Right lobe of liver (tissue), 6 donors: ENCODE results near the gene GRIK2. TPM values are rescaled to one million over a fixed set of nuclear protein-coding genes. Genes with fewer than 3 reads are reported as not detected.
A peak's percentile ranks its signal among the peaks of the same experiment; 100 is the strongest.
"Not testable (repeated sequence)": the region's sequence is repeated elsewhere in the genome, so short reads cannot be mapped to it uniquely, and the experiment has no call there.

Experiments used
- ATAC-seq, 4 donors: fragments of 200-7000 bp; cut with Tn5 transposase; one replicate each; pipeline ENCODE4 v1.9.1; 2020; ENCODE audit warnings: mild to moderate bottlenecking in 4 of 4, moderate library complexity in 4 of 4
- DNase-seq, 3 donors: peaks; one replicate each; pipeline ENCODE4 v3.0.0-alpha.2; 2020
- H3K27ac ChIP-seq, 3 donors: fragments of 200-600 bp; one replicate each; pipeline ENCODE4 v1.8.0; 2022
- H3K27me3 ChIP-seq, 2 donors: fragments of 200-600 bp; one replicate each; pipeline ENCODE4 v1.8.0; 2022
- H3K36me3 ChIP-seq, 4 donors: fragments of 200-600 bp; sonication (generic) in 1 of 4; one replicate each; pipeline versions ENCODE4 v1.5.1 to v1.8.0; 2017 to 2022; ENCODE audit warnings: control low read depth in 1 of 4
- H3K4me1 ChIP-seq, 4 donors: fragments of 200-600 bp; sonication (generic) in 1 of 4; one replicate each; pipeline versions ENCODE4 v1.5.1 to v1.8.0; 2017 to 2022; ENCODE audit warnings: control low read depth in 1 of 4
- H3K4me3 ChIP-seq, 3 donors: fragments of 200-600 bp; one replicate each; pipeline ENCODE4 v1.8.0; 2022
- H3K9me3 ChIP-seq, 4 donors: fragments of 200-600 bp; sonication (generic) in 1 of 4; one replicate each; pipeline versions ENCODE4 v1.5.1 to v1.8.0; 2017 to 2022; ENCODE audit warnings: control low read depth in 1 of 4
- POLR2A ChIP-seq: fragments of 450-650 bp; IDR thresholded peaks from one replicate; pipeline ENCODE4 v1.6.1; 2017; ENCODE audit warnings: antibody characterized with exemption, mild to moderate bottlenecking
- WGBS: methylation state at CpG from one replicate; pipeline ENCODE4 v1.1.6; 2018; ENCODE audit warnings: low coverage, low lambda C conversion rate; ENCODE audit not compliant: insufficient coverage; ENCODE audit errors: missing lambda C conversion rate; 5-methylcytosine and 5-hydroxymethylcytosine counted together
- intact Hi-C, 2 donors: fragments of 100-400 bp; cut with DNase I; formaldehyde crosslinking; loops; one replicate each; pipeline versions ENCODE4 v1.11.2 to v1.14.1; 2022
- total RNA-seq, 6 experiments: library from RNA; depleted of rRNA in 2 of 6; stranded (reverse); fragments of >200 nt in 2 of 6; fragmentation: NEBNext Ultra II Directional in 3 of 6; extraction: Animal tissue kit (Norgen Biotek cat#: 25700) in 3 of 6; gene quantifications; one replicate each; pipeline versions ENCODE4 v1.1.0 to v1.2.4, GENCODE V29; 2016 to 2023
- TF ChIP-seq, protein P1 (sequence below), 4 donors: fragments of 200-600 bp in 3 of 4; fragments of 450-650 bp in 1 of 4; IDR thresholded peaks; one replicate each; pipeline versions ENCODE4 v1.5.1 to v1.8.0; 2016 to 2022; ENCODE audit warnings: antibody characterized with exemption in 4 of 4, mild to moderate bottlenecking in 2 of 4
- donor health status: DM: no; HTN: yes; CAD: no.
- donor health status: DM: no; HTN: no; CAD: no.
- donor health status: DM: no; HTN: no; CAD: no.
- donor health status: DM: no; HTN: yes; CAD: no.
- donor health status: DM: no; HTN: yes; CAD: no.

GRIK2 gene
- total RNA-seq, 6 experiments from 2014 or later = 0.04 to 0.24 (median 0.09) TPM; not detected in 3

DNA sequence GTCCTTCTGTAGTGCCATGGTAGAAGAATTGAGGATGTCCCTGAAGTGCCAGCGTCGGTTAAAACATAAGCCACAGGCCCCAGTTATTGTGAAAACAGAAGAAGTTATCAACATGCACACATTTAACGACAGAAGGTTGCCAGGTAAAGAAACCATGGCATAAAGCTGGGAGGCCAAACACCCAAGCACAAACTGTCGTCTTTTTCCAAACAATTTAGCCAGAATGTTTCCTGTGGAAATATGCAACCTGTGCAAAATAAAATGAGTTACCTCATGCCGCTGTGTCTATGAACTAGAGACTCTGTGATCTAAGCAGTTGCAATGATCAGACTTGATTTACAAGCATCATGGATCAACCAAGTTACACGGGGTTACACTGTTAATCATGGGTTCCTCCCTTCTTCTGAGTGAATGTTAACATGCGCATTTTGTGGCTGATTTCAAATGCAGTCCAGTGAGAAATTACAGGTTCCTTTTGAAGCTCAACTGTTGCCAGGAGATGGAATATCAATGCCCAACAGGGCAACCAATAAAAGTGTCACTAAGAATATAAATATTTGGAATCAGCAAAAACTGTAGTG is 674.9 kb downstream of the GRIK2 start:
- no peak overlapping the region for H3K4me3 ChIP-seq
- no peaks in the 10 kb centered on the region for H3K9me3 ChIP-seq
- H3K27ac ChIP-seq = no peak overlapping the region
- 70% methylated on average over 7 of the region's 7 CpGs for WGBS
- ATAC-seq (no peak), DNase-seq (no peak)
- TF ChIP-seq POLR2A = no peak
- TF ChIP-seq, protein P1, sequence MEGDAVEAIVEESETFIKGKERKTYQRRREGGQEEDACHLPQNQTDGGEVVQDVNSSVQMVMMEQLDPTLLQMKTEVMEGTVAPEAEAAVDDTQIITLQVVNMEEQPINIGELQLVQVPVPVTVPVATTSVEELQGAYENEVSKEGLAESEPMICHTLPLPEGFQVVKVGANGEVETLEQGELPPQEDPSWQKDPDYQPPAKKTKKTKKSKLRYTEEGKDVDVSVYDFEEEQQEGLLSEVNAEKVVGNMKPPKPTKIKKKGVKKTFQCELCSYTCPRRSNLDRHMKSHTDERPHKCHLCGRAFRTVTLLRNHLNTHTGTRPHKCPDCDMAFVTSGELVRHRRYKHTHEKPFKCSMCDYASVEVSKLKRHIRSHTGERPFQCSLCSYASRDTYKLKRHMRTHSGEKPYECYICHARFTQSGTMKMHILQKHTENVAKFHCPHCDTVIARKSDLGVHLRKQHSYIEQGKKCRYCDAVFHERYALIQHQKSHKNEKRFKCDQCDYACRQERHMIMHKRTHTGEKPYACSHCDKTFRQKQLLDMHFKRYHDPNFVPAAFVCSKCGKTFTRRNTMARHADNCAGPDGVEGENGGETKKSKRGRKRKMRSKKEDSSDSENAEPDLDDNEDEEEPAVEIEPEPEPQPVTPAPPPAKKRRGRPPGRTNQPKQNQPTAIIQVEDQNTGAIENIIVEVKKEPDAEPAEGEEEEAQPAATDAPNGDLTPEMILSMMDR (IDR thresholded peaks at IDR 0.05) = no peak
- no peaks in the 10 kb centered on the region for H3K4me1 ChIP-seq
- no peaks in the 10 kb centered on the region for H3K27me3 ChIP-seq
- H3K36me3 ChIP-seq = no peaks in the 10 kb centered on the region
- intact Hi-C loops = no loop called here

DNA sequence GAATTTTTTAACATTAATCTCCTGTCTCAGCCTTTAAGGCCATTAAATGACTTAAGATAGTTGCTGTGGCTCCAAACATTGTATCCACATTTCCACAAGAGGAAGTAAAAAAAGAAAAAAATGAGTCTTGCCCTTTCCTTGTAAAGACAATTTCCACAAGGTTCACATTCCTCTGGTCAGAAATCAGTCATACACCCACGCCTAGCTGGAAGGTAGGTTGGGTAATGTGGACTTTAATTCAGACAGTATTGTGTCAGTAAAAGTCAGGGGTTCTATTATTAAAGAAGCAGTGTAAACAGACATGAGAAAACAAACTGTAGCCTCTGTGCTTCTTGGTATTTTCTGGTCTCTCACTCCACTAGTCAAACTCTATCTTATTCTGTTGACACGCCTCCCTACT is 682.0 kb downstream of the GRIK2 start:
- Histone ChIP-seq H3K4me3 (no peak overlapping the region), H3K36me3 (no peaks in the 10 kb centered on the region), H3K9me3 (no peaks in the 10 kb centered on the region), H3K4me1 (no peaks in the 10 kb centered on the region), H3K27me3 (no peaks in the 10 kb centered on the region), H3K27ac (no peak overlapping the region)
- DNase-seq (no peak), ATAC-seq (peak; percentile 60 to 97 (median 70))
- intact Hi-C loops = no loop called here
- WGBS = 48% methylated on average over 2 of the region's 2 CpGs
- TF ChIP-seq, protein P1 (IDR thresholded peaks at IDR 0.05) = no peak
- no peak for TF ChIP-seq POLR2A

DNA sequence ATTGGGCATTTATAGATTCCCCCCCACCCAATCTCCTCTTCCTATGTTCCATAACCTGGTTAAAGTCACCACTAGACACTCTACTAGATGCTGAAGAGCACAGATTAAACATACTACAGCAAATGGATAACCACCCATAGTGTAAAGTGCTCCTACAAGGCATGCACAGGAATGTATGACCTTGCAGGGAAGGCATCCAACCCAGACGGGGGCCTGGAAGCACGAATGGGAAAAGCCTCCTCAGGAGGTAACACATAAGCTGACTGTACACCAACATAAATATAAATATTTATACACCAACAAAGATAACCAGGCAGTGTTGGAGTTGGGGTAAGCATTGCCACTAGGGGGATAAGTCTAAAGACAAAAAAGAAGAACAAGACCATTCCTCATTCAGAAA is 691.7 kb downstream of the GRIK2 start:
- Histone ChIP-seq H3K36me3 (no peaks in the 10 kb centered on the region), H3K27me3 (no peaks in the 10 kb centered on the region), H3K27ac (no peak overlapping the region), H3K9me3 (no peaks in the 10 kb centered on the region), H3K4me1 (no peaks in the 10 kb centered on the region), H3K4me3 (no peak overlapping the region)
- TF ChIP-seq, protein P1 (IDR thresholded peaks at IDR 0.05) = no peak
- TF ChIP-seq POLR2A = no peak
- ATAC-seq = no peak
- intact Hi-C loops = no loop called here
- DNase-seq = no peak
- WGBS = 20% methylated on average over 2 of the region's 2 CpGs

DNA sequence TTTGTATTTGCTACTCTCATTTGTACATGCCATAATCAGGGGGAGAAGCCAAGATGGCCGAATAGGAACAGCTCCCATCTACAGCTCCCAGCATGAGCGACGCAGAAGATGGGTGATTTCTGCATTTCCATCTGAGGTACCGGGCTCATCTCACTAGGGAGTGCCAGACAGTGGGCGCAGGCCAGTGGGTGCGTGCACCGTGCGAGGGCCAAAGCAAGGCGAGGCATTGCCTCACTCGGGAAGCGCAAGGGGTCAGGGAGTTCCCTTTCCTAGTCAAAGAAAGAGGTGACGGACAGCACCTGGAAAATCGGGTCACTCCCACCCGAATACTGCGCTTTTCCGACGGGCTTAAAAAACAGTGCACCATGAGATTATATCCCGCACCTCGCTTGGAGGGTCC is 694.7 kb downstream of the GRIK2 start:
- H3K27me3 ChIP-seq, H3K9me3 ChIP-seq, ATAC-seq, H3K4me1 ChIP-seq, DNase-seq, H3K4me3 ChIP-seq, H3K27ac ChIP-seq, H3K36me3 ChIP-seq, intact Hi-C loops: not testable (repeated sequence)
- WGBS = 51% methylated on average over 5 of the region's 19 CpGs

DNA sequence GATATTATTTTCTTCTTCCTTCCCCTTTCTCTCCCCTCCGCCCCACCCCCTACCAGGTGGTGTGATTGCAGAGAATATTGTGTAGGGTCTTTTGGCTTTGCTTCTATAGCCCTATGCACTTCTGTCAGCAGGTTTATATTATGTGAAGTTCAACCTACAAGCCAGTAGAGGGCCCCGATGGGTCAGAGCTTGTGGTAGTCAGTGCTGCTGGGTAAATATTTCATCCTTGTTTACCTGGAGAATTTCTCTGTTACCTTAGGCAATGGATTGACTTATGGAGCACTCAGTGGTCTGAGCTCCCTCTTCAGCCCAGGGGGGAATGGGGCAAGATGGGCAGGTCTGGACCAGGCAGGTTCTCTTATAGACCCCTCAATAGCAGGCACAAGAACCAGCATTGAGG is 720.9 kb downstream of the GRIK2 start:
- Histone ChIP-seq H3K36me3 (no peaks in the 10 kb centered on the region), H3K9me3 (no peaks in the 10 kb centered on the region), H3K4me3 (no peak overlapping the region), H3K27ac (no peak overlapping the region), H3K4me1 (no peaks in the 10 kb centered on the region), H3K27me3 (no peaks in the 10 kb centered on the region)
- ATAC-seq (peak; percentile 52 to 68 (median 60)), DNase-seq (no peak)
- 21% methylated on average over 2 of the region's 2 CpGs for WGBS
- no peak for TF ChIP-seq POLR2A
- TF ChIP-seq, protein P1 (IDR thresholded peaks at IDR 0.05) = peak in 2 of 4 donors; percentile 21 to 26
- intact Hi-C loops = no loop called here
